Upper lobe of left lung (tissue), 6 donors: ENCODE results near the gene MACROD2. TPM values are rescaled to one million over a fixed set of nuclear protein-coding genes. Genes with fewer than 3 reads are reported as not detected.

Experiments used
- ATAC-seq, 2 donors: fragments of 200-7000 bp; cut with Tn5 transposase; one replicate each; pipeline ENCODE4 v1.9.1; 2022; ENCODE audit warnings: mild to moderate bottlenecking in 2 of 2, moderate library complexity in 2 of 2; ENCODE audit not compliant: low FRiP score in 2 of 2
- DNase-seq, 2 donors: peaks; one replicate each; pipeline ENCODE4 v3.0.0-alpha.2; 2019 to 2020
- H3K27ac ChIP-seq, 4 donors: fragments of 200-600 bp; sonication (generic); one replicate each; pipeline ENCODE4 v1.5.1; 2016 to 2019
- H3K27me3 ChIP-seq, 4 donors: fragments of 200-600 bp; sonication (generic); one replicate each; pipeline ENCODE4 v1.5.1; 2017 to 2019
- H3K36me3 ChIP-seq, 4 donors: fragments of 200-600 bp; sonication (generic); one replicate each; pipeline ENCODE4 v1.5.1; 2016 to 2019
- H3K4me1 ChIP-seq, 4 donors: fragments of 200-600 bp; sonication (generic); one replicate each; pipeline ENCODE4 v1.5.1; 2018 to 2019
- H3K4me3 ChIP-seq, 4 donors: fragments of 200-600 bp; sonication (generic); one replicate each; pipeline ENCODE4 v1.5.1; 2017 to 2019; ENCODE audit warnings: mild to moderate bottlenecking in 2 of 4, moderate library complexity in 1 of 4
- H3K9me3 ChIP-seq, 4 donors: fragments of 200-600 bp; sonication (generic); one replicate each; pipeline ENCODE4 v1.5.1; 2018 to 2019
- EP300 ChIP-seq, 4 donors: sonication (generic); formaldehyde crosslinking; IDR thresholded peaks; one replicate each; pipeline ENCODE4 v1.5.1; 2017; ENCODE audit warnings: antibody characterized with exemption in 4 of 4, control low read depth in 2 of 4
- POLR2A ChIP-seq, 4 donors: fragments of 450-650 bp; IDR thresholded peaks; one replicate each; pipeline ENCODE4 v1.5.1; 2016 to 2017; ENCODE audit warnings: antibody characterized with exemption in 4 of 4, mild to moderate bottlenecking in 2 of 4
- POLR2AphosphoS5 ChIP-seq, 2 donors: sonication (generic); formaldehyde crosslinking; IDR thresholded peaks; one replicate each; pipeline ENCODE4 v1.5.1; 2017; ENCODE audit warnings: antibody characterized with exemption in 2 of 2
- WGBS, 2 donors: methylation state at CpG; one replicate each; pipeline ENCODE4 v1.1.5; 2017 to 2018; 5-methylcytosine and 5-hydroxymethylcytosine counted together
- total RNA-seq, 6 donors: library from RNA; depleted of rRNA in 4 of 6; stranded (reverse); fragments of >200 nt in 4 of 6; gene quantifications; one replicate each; pipeline versions ENCODE4 v1.1.0 to v1.2.1, GENCODE V29; 2016 to 2021
- TF ChIP-seq, protein P1 (sequence below), 6 experiments: fragments of 450-650 bp in 4 of 6; fragments of 200-600 bp in 2 of 6; sonication (generic) in 2 of 6; IDR thresholded peaks; one replicate each; pipeline ENCODE4 v1.5.1; 2016 to 2019; ENCODE audit warnings: antibody characterized with exemption in 6 of 6
- donor health status: DM: no; HTN: no; CAD: no; lungs with moderate emphysema.
- donor health status: DM: no; HTN: yes; CAD: no; lungs with severe emphysema.

MACROD2 gene
- total RNA-seq, 6 donors from 2014 or later, result 20.7 to 84.3 (median 36.3) TPM

DNA sequence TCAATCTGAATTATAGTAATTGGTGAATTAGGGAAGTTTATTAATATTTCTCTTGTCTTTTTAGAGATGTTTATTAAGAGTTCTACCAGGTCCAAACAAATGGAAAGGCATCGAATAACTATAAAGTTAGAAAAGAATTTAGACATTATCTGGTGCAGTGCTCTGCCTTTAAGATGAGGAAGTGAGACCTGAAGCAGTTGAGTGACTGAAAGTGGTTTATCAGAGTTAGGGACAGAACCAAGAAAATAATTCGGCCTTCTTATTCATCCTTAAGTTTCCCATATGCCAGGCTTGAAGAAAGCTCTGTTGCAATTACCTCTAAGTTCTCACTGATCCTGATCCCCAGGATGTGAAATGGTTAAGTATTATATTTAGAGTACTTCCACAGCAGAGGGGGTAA lies 436.3 kb downstream of the MACROD2 start:
- Histone ChIP-seq H3K27me3 (no peaks in the 10 kb centered on the region), H3K4me1 (no peaks in the 10 kb centered on the region), H3K4me3 (no peak overlapping the region), H3K9me3 (no peaks in the 10 kb centered on the region), H3K36me3 (no peaks in the 10 kb centered on the region), H3K27ac (no peak overlapping the region)
- DNase-seq (no peak), ATAC-seq (no peak)
- TF ChIP-seq EP300 (IDR thresholded peaks at IDR 0.05), result no peak
- no peak for TF ChIP-seq POLR2AphosphoS5 (IDR thresholded peaks at IDR 0.05)
- TF ChIP-seq POLR2A (IDR thresholded peaks at IDR 0.05), result no peak
- TF ChIP-seq, protein P1, sequence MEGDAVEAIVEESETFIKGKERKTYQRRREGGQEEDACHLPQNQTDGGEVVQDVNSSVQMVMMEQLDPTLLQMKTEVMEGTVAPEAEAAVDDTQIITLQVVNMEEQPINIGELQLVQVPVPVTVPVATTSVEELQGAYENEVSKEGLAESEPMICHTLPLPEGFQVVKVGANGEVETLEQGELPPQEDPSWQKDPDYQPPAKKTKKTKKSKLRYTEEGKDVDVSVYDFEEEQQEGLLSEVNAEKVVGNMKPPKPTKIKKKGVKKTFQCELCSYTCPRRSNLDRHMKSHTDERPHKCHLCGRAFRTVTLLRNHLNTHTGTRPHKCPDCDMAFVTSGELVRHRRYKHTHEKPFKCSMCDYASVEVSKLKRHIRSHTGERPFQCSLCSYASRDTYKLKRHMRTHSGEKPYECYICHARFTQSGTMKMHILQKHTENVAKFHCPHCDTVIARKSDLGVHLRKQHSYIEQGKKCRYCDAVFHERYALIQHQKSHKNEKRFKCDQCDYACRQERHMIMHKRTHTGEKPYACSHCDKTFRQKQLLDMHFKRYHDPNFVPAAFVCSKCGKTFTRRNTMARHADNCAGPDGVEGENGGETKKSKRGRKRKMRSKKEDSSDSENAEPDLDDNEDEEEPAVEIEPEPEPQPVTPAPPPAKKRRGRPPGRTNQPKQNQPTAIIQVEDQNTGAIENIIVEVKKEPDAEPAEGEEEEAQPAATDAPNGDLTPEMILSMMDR (IDR thresholded peaks at IDR 0.05), result no peak
- 60 to 86% methylated on average over 2 of the region's 2 CpGs for WGBS, 2 donors

GRCh38 chr20:14432085-14432484 lies 436.8 kb downstream of the MACROD2 start:
- no peak overlapping the region for H3K27ac ChIP-seq
- no peaks in the 10 kb centered on the region for H3K9me3 ChIP-seq
- TF ChIP-seq EP300 (IDR thresholded peaks at IDR 0.05) (no peak), POLR2A (IDR thresholded peaks at IDR 0.05) (no peak), POLR2AphosphoS5 (IDR thresholded peaks at IDR 0.05) (no peak)
- TF ChIP-seq, protein P1 (IDR thresholded peaks at IDR 0.05), result no peak
- no peaks in the 10 kb centered on the region for H3K36me3 ChIP-seq
- H3K4me3 ChIP-seq, result no peak overlapping the region
- 78% methylated on average over 4 of the region's 4 CpGs for WGBS, 2 donors
- ATAC-seq (no peak), DNase-seq (no peak)
- no peaks in the 10 kb centered on the region for H3K4me1 ChIP-seq
- no peaks in the 10 kb centered on the region for H3K27me3 ChIP-seq

GRCh38 chr20:14432597-14432996 lies 437.3 kb downstream of the MACROD2 start:
- no peaks in the 10 kb centered on the region for H3K27me3 ChIP-seq
- H3K9me3 ChIP-seq, result no peaks in the 10 kb centered on the region
- H3K36me3 ChIP-seq, result no peaks in the 10 kb centered on the region
- no peak for TF ChIP-seq POLR2AphosphoS5 (IDR thresholded peaks at IDR 0.05)
- TF ChIP-seq EP300 (IDR thresholded peaks at IDR 0.05), result no peak
- TF ChIP-seq, protein P1 (IDR thresholded peaks at IDR 0.05), result no peak
- no peak for TF ChIP-seq POLR2A (IDR thresholded peaks at IDR 0.05)
- ATAC-seq, result no peak
- DNase-seq, result no peak
- H3K4me3 ChIP-seq, result no peak overlapping the region
- H3K27ac ChIP-seq, result no peak overlapping the region
- H3K4me1 ChIP-seq, result no peaks in the 10 kb centered on the region

- H3K4me1 ChIP-seq, result no peaks in the 10 kb centered on the region
- 71% methylated on average over 1 of the region's 1 CpG for WGBS, 2 donors
- ATAC-seq (no peak), DNase-seq (no peak)
- H3K9me3 ChIP-seq, result peaks cover 0 to 7% (median 2%) of the 10 kb centered on the region in 4 donors
- no peak for TF ChIP-seq EP300 (IDR thresholded peaks at IDR 0.05)
- no peak for TF ChIP-seq POLR2AphosphoS5 (IDR thresholded peaks at IDR 0.05)
- TF ChIP-seq POLR2A (IDR thresholded peaks at IDR 0.05), result no peak
- TF ChIP-seq, protein P1 (IDR thresholded peaks at IDR 0.05), result no peak
- no peak overlapping the region for H3K27ac ChIP-seq
- no peaks in the 10 kb centered on the region for H3K27me3 ChIP-seq
- H3K36me3 ChIP-seq, result no peaks in the 10 kb centered on the region
- no peak overlapping the region for H3K4me3 ChIP-seq
Observed at GRCh38 chr20:14434384-14435136, 439.2 kb downstream of the MACROD2 start.

- 72 to 79% methylated on average over 4 of the region's 4 CpGs for WGBS, 2 donors
- Histone ChIP-seq H3K36me3 (no peaks in the 10 kb centered on the region), H3K27me3 (no peaks in the 10 kb centered on the region), H3K27ac (no peak overlapping the region), H3K4me3 (no peak overlapping the region), H3K9me3 (peaks cover 0 to 7% (median 2%) of the 10 kb centered on the region in 4 donors), H3K4me1 (no peaks in the 10 kb centered on the region)
- TF ChIP-seq POLR2A (IDR thresholded peaks at IDR 0.05), result no peak
- no peak for TF ChIP-seq EP300 (IDR thresholded peaks at IDR 0.05)
- DNase-seq (no peak), ATAC-seq (no peak)
Observed at GRCh38 chr20:14441201-14441600, 445.9 kb downstream of the MACROD2 start.
